ENCODE results near the gene CIDEC. TPM values are rescaled to one million over a fixed set of nuclear protein-coding genes. Genes with fewer than 3 reads are reported as not detected.

Gene CIDEC
- total and polyA plus RNA-seq, 3 donors from 2014 or later = 1.1 to 2.9 (median 1.6) TPM

DNA sequence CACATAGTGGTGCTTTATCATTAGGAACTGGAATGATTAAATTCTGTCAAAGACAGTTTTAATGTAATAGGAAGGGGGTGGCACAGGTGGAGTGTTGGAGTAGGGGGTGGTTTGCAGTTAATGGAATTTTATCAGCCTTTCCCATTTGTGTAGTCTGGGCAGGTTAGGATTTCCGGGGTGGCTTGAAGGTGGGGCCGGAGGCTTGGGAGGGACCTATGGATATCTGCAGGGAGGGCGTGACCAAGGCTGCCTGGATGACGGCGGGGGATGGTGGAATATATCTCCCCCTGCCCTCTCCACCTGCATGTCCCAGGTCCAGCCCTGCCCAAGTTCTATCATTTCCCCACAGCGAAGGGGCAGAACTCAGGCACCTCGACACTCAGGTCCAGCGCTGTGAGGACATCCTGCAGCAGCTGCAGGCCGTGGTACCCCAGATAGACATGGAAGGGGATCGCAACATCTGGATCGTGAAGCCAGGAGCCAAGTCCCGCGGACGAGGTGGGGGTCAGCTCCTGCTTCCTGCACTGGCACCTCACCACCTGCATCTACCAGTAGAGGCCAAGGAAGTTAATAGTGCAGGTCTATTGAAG is 54.5 kb downstream of the CIDEC start:
- Histone ChIP-seq H3K36me3 (ENCODE audit: low read depth, missing control alignments) (no peaks in the 10 kb centered on the region), H3K9me3 (no peaks in the 10 kb centered on the region), H3K4me1 (no peaks in the 10 kb centered on the region), H3K27me3 (no peaks in the 10 kb centered on the region), H3K4me3 (no peak overlapping the region), H3K27ac (no peak overlapping the region)
- TF ChIP-seq CTCF (IDR thresholded peaks at IDR 0.05) (no peak), POLR2A (IDR thresholded peaks at IDR 0.05) (no peak)
- intact Hi-C loops (cut with DNase I; ENCODE audit: low total_unique reads) = no loop called here
- no peak for DNase-seq
- 80 to 82% methylated on average over 14 of the region's 14 CpGs for WGBS, 2 donors

DNA sequence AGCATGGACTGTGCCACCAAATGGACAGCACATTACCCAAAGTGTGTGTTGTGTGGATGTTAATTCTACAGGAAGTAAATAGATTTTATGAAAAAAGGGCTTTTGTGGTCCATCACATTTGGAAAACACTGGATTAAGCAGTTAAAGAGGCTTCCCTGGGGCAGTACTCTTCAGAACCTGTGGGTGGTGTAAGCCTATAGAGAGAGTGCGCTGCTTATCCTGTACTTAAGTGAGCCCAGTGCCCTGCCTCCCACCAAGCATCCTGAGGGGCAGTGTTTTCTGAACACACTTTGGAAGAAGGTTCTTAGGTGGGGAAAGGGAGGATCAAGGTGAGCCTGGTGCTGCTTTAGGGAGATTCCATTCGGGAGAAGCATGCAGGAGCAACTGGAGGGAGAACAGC is 59.1 kb downstream of the CIDEC start:
- intact Hi-C loops (cut with DNase I; ENCODE audit: low total_unique reads) = no loop called here
- 74 to 83% methylated on average over 2 of the region's 2 CpGs for WGBS, 2 donors
- TF ChIP-seq POLR2A (IDR thresholded peaks at IDR 0.05) = no peak
- peak in 1 of 3 experiments; percentile 31 for TF ChIP-seq CTCF (IDR thresholded peaks at IDR 0.05)
- Histone ChIP-seq H3K27me3 (no peaks in the 10 kb centered on the region), H3K36me3 (ENCODE audit: low read depth, missing control alignments) (no peaks in the 10 kb centered on the region), H3K4me3 (no peak overlapping the region), H3K9me3 (no peaks in the 10 kb centered on the region), H3K27ac (no peak overlapping the region), H3K4me1 (no peaks in the 10 kb centered on the region)
- DNase-seq = no peak

DNA sequence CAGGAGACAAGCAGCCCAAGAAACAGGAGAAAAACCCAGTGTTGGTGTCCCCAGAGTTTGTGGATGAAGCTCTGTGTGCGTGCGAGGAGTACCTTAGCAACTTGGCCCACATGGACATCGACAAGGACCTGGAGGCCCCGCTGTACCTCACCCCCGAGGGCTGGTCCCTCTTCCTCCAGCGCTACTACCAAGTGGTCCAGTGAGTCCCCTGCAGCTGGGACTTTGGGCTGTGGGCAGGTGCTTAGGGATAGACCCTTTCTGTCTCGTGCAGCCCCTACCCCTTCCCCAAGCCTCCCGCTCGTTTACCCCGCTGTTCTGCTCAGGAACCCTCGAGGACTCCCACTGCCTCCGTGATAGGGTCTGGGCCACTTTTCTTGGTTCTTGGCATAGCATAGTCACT is 59.5 kb downstream of the CIDEC start:
- DNase-seq = no peak
- WGBS, 2 donors = 85 to 91% methylated on average over 12 of the region's 12 CpGs
- Histone ChIP-seq H3K9me3 (no peaks in the 10 kb centered on the region), H3K27ac (no peak overlapping the region), H3K4me1 (no peaks in the 10 kb centered on the region), H3K36me3 (ENCODE audit: low read depth, missing control alignments) (no peaks in the 10 kb centered on the region), H3K27me3 (no peaks in the 10 kb centered on the region), H3K4me3 (no peak overlapping the region)
- intact Hi-C loops (cut with DNase I; ENCODE audit: low total_unique reads) = no loop called here
- TF ChIP-seq POLR2A (IDR thresholded peaks at IDR 0.05) (no peak), CTCF (IDR thresholded peaks at IDR 0.05) (no peak)

- TF ChIP-seq POLR2A (IDR thresholded peaks at IDR 0.05) = no peak
- TF ChIP-seq CTCF (IDR thresholded peaks at IDR 0.05) = no peak
- intact Hi-C loops (cut with DNase I; ENCODE audit: low total_unique reads) = no loop called here
- H3K27me3 ChIP-seq = no peaks in the 10 kb centered on the region
- H3K4me3 ChIP-seq = no peak overlapping the region
- H3K27ac ChIP-seq = no peak overlapping the region
- 92% methylated on average over 6 of the region's 7 CpGs for WGBS, 2 donors
- DNase-seq = no peak
- no peaks in the 10 kb centered on the region for H3K9me3 ChIP-seq
- H3K36me3 ChIP-seq (ENCODE audit: low read depth, missing control alignments) = no peaks in the 10 kb centered on the region
- no peaks in the 10 kb centered on the region for H3K4me1 ChIP-seq
Measured at GRCh38 chr3:9818666-9819335, 61.3 kb downstream of the CIDEC start.

GRCh38 chr3:9817436-9817835 is 62.6 kb downstream of the CIDEC start:
- no peaks in the 10 kb centered on the region for H3K4me1 ChIP-seq
- H3K9me3 ChIP-seq = no peaks in the 10 kb centered on the region
- no peak for DNase-seq
- TF ChIP-seq POLR2A (IDR thresholded peaks at IDR 0.05) (no peak), CTCF (IDR thresholded peaks at IDR 0.05) (no peak)
- 90 to 98% methylated on average over 6 of the region's 6 CpGs for WGBS, 2 donors
- intact Hi-C loops (cut with DNase I; ENCODE audit: low total_unique reads) = no loop called here
- H3K27me3 ChIP-seq = no peaks in the 10 kb centered on the region
- H3K4me3 ChIP-seq = no peak overlapping the region
- no peak overlapping the region for H3K27ac ChIP-seq
- H3K36me3 ChIP-seq (ENCODE audit: low read depth, missing control alignments) = no peaks in the 10 kb centered on the region

All from testis (tissue), 3 donors.